ENCODE measurements around the gene YY1AP1. TPM values are rescaled to one million over a fixed set of nuclear protein-coding genes. Genes with fewer than 3 reads are reported as not detected.
"Not testable (repeated sequence)": the region's sequence is repeated elsewhere in the genome, so short reads cannot be mapped to it uniquely, and the experiment has no call there.

Gene YY1AP1
- total RNA-seq, 1 donor from 2014 or later: 50.8 TPM

DNA sequence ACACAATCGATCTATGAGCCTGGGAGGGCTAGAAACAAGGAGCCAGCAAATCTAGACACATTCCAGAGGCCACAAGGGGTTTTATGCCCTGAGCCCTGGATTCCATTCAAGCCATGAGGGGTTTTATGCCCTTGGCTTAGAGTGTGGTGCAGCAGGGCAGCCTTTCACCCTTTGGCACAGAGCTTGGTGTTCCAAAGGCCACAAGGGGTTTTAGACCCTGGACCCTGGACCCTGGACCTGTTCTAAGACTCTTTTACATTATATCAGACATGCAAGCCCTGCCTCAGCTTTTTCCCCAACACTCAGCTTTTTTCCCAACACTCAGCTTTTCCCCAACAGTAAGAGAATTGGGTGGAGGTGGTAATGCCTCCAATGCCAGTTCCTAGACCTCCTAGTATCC lies 65.2 kb downstream of the YY1AP1 start:
- H3K27ac Mint-ChIP-seq: no peak overlapping the region
- no peaks in the 10 kb centered on the region for H3K4me1 Mint-ChIP-seq (ENCODE audit: unreplicated experiment)
- H3K27me3 Mint-ChIP-seq: peaks cover 18% of the 10 kb centered on the region
- TF ChIP-seq, protein P1, sequence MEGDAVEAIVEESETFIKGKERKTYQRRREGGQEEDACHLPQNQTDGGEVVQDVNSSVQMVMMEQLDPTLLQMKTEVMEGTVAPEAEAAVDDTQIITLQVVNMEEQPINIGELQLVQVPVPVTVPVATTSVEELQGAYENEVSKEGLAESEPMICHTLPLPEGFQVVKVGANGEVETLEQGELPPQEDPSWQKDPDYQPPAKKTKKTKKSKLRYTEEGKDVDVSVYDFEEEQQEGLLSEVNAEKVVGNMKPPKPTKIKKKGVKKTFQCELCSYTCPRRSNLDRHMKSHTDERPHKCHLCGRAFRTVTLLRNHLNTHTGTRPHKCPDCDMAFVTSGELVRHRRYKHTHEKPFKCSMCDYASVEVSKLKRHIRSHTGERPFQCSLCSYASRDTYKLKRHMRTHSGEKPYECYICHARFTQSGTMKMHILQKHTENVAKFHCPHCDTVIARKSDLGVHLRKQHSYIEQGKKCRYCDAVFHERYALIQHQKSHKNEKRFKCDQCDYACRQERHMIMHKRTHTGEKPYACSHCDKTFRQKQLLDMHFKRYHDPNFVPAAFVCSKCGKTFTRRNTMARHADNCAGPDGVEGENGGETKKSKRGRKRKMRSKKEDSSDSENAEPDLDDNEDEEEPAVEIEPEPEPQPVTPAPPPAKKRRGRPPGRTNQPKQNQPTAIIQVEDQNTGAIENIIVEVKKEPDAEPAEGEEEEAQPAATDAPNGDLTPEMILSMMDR (conservative IDR thresholded peaks at IDR 0.05): no peak
- no peak overlapping the region for H3K4me3 Mint-ChIP-seq
- DNase-seq (ENCODE audit: extremely low spot score, unreplicated experiment): no peak
- no peaks in the 10 kb centered on the region for H3K36me3 Mint-ChIP-seq
- peaks cover 5% of the 10 kb centered on the region for H3K9me3 Mint-ChIP-seq

DNA sequence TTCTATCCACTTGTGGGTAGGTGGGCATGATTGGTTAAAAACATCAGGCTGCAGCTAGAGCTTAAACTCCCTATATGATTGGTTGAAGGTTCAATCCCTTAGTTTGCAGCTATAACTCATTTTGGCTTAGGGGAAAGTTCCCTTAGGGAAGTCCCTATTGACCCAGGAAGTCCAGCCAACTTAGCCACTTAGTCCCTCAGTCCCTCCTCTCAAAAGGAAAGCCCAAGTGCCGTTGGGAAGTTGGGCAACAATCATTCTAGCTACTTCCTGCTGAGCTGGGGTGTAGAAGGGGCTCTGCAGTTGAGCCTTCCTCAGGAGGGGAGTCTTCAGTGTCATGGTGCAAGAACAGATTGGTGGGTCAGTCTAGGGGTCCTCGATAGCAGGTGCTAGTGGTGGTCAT lies 66.4 kb downstream of the YY1AP1 start:
- Mint-ChIP-seq H3K27me3 (peaks cover 18% of the 10 kb centered on the region), H3K4me3 (no peak overlapping the region), H3K9me3 (peaks cover 5% of the 10 kb centered on the region), H3K36me3 (no peaks in the 10 kb centered on the region), H3K27ac (no peak overlapping the region), H3K4me1 (ENCODE audit: unreplicated experiment) (no peaks in the 10 kb centered on the region)
- DNase-seq (ENCODE audit: extremely low spot score, unreplicated experiment): no peak
- TF ChIP-seq, protein P1 (conservative IDR thresholded peaks at IDR 0.05): no peak

DNA sequence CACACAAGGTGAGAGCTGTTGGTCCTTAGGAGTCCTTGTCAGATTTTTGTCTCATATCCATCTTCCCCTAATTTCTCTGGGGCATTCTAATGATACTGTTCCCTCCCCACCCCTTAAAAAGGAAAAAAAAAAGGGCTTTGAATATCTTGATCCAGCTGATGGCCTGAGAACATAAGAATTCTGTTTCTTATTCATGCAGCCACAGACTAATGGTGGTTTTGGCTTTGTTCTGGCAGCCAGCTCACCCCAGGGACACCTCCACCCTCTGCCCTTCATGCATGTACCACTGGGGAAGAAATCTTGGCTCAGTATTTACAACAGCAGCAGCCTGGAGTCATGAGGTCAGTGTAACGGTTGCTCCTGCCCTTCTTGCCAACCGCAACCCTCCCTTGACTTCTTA lies 75.3 kb downstream of the YY1AP1 start:
- H3K4me3 Mint-ChIP-seq; H3K9me3 Mint-ChIP-seq; H3K27ac Mint-ChIP-seq; H3K36me3 Mint-ChIP-seq; DNase-seq (ENCODE audit: extremely low spot score, unreplicated experiment); H3K4me1 Mint-ChIP-seq (ENCODE audit: unreplicated experiment); H3K27me3 Mint-ChIP-seq: not testable (repeated sequence)

DNA sequence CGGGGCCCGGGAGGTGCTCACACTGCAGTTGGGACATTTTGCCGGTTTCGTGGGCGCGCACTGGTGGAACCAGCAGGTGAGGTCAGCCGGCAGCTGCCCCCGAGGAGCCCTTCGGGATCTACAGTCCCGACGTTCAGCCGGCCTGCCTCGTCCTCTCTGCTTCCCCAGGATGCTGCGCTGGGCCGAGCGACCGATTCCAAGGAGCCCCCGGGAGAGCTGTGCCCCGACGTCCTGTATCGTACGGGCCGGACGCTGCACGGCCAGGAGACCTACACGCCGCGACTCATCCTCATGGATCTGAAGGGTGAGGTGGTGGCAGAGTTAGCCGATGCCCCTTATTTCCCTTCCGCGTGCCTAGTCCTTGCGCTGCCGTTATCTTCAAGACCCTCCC lies 78.3 kb downstream of the YY1AP1 start:
- H3K27ac Mint-ChIP-seq; H3K27me3 Mint-ChIP-seq; H3K36me3 Mint-ChIP-seq; H3K9me3 Mint-ChIP-seq; DNase-seq (ENCODE audit: extremely low spot score, unreplicated experiment); H3K4me1 Mint-ChIP-seq (ENCODE audit: unreplicated experiment): not testable (repeated sequence)
- peak overlapping the region; percentile 94 for H3K4me3 Mint-ChIP-seq

DNA sequence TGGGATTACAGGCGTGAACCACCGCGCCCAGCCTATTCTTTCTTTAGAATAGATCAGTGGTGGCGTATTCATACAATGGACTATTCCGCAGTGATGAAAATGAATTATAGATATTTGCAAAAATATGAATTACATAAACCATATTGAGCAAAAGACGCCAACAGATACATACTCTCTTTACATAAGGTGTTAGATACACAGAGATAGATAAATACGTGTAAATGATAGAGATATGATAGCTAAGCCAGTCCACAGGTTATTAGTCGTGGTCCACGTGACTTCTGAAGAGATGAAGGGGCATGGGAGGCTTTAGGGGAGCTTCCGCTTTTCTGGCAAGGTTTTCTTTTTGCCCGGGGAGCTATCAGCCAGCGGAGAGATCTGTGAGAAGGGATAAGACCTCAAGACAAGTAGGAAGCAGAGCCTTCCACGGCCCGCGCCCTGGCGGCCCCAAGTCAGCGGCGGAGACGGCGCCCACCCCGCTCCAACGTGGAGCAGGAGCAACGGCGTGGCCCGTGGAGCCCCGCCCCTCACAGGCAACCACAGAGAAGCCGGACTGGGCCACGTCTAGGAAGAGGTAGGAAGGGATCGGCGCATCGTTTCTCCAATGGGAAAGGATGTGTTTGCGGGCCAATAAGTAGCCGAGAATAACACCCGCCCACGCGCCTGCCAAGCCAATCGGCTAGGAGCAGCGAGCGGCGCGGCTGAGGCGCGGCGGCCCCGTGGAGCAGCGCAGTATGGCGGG lies 78.9 kb downstream of the YY1AP1 start, which contains the start of gene MSTO1:
Gene MSTO1 (plus strand): TSS at position 704 of the 742 bp plus-strand sequence. CDS start 31 bp downstream, at position 735.
- Mint-ChIP-seq H3K27ac (peak within 1 kb of the TSS; percentile 65), H3K36me3 (peaks cover 4% of the 10 kb centered on the region), H3K9me3 (no peaks in the 10 kb centered on the region), H3K4me1 (ENCODE audit: unreplicated experiment) (no peaks in the 10 kb centered on the region), H3K27me3 (no peaks in the 10 kb centered on the region), H3K4me3 (peak within 1 kb of the TSS; percentile 94)
- TF ChIP-seq, protein P1 (conservative IDR thresholded peaks at IDR 0.05): no peak
- DNase-seq (ENCODE audit: extremely low spot score, unreplicated experiment): peak; percentile 94

Other genes starting within 250 kb of the YY1AP1 start
- 40.7 and 43.7 TPM in 2 replicates for gene ASH1L, start 126.0 kb downstream of the YY1AP1 start, total RNA-seq (ENCODE audit: low replicate concordance)
- 37.3 and 75.7 TPM in 2 replicates for gene MSTO1, start 78.6 kb downstream of the YY1AP1 start, total RNA-seq (ENCODE audit: low replicate concordance)
- gene DAP3, start 317 bp upstream of the YY1AP1 start, total RNA-seq (ENCODE audit: low replicate concordance): 95.9 and 109 TPM in 2 replicates
- gene GON4L, start 168.4 kb upstream of the YY1AP1 start, total RNA-seq (ENCODE audit: low replicate concordance): 48.0 and 59.3 TPM in 2 replicates
- gene SYT11, start 170.8 kb upstream of the YY1AP1 start, total RNA-seq (ENCODE audit: low replicate concordance): 0.74 and 2.3 TPM in 2 replicates
- 35.3 and 45.4 TPM in 2 replicates for gene RIT1, start 222.6 kb upstream of the YY1AP1 start, total RNA-seq (ENCODE audit: low replicate concordance)
- gene KHDC4, start 245.6 kb upstream of the YY1AP1 start, total RNA-seq (ENCODE audit: low replicate concordance): 42.5 and 57.8 TPM in 2 replicates

Data from type B pancreatic cell (in vitro differentiated cells).